WTC11 (cell line): ENCODE results near the gene BABAM2.

Experiments
- ATF2 ChIP-seq: sonication (generic); formaldehyde crosslinking; IDR thresholded peaks from 2 replicates; pipeline ENCODE4 v1.8.1; 2022; ENCODE audit warnings: low read depth, missing genetic modification reagents, borderline replicate concordance
- CTCF ChIP-seq: fragments of 200-600 bp; IDR thresholded peaks from 2 replicates; pipeline ENCODE4 v1.8.0; 2022; ENCODE audit warnings: antibody characterized with exemption
- KAT7 ChIP-seq: sonication (generic); formaldehyde crosslinking; IDR thresholded peaks from 2 replicates; pipeline ENCODE4 v1.8.1; 2023; ENCODE audit warnings: missing genetic modification reagents, mild to moderate bottlenecking, borderline replicate concordance
- NR1H2 ChIP-seq: sonication (generic); formaldehyde crosslinking; IDR thresholded peaks from 2 replicates; pipeline ENCODE4 v1.9.0; 2021; ENCODE audit warnings: mild to moderate bottlenecking, moderate library complexity, missing genetic modification reagents
- STAT6 ChIP-seq: sonication (generic); formaldehyde crosslinking; conservative IDR thresholded peaks from 2 replicates; pipeline ENCODE4 v1.8.1; 2023; ENCODE audit warnings: mild to moderate bottlenecking, low read depth, missing genetic modification reagents, moderate library complexity
- TP53 ChIP-seq: sonication (generic); formaldehyde crosslinking; IDR thresholded peaks from 2 replicates; pipeline ENCODE4 v1.8.1; 2023; ENCODE audit warnings: mild to moderate bottlenecking, missing genetic modification reagents
- TF ChIP-seq, protein P1 (sequence below): sonication (generic); formaldehyde crosslinking; IDR thresholded peaks from 2 replicates; pipeline ENCODE4 v1.8.1; 2022; ENCODE audit warnings: mild to moderate bottlenecking, missing genetic modification reagents, moderate library complexity, borderline replicate concordance
- TF ChIP-seq, protein P2 (sequence below): fragments of 250-450 bp; sonication (Bioruptor Pico); IDR thresholded peaks from 2 replicates; pipeline ENCODE4 v1.9.0; 2021; ENCODE audit warnings: mild to moderate bottlenecking, borderline replicate concordance

DNA sequence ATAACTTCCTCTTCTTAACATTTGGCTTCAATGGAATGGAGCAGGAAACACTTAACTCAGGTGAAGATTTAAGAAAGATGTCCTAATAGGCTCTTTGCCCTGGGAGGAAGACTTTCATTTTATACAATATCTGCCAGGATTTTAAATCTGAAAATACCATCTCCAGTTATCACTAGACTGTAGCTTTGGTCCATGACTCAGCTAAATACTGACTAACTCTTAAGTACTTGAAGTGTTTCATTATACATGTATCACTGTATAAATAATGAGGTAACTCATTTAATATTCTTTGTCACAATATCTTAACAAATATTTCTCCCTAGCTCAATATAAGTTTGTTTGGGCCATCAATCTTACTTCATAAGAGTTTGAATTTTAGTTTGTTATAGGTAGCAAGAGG, 35.1 kb upstream of the BABAM2 start:
- TF ChIP-seq, protein P1, sequence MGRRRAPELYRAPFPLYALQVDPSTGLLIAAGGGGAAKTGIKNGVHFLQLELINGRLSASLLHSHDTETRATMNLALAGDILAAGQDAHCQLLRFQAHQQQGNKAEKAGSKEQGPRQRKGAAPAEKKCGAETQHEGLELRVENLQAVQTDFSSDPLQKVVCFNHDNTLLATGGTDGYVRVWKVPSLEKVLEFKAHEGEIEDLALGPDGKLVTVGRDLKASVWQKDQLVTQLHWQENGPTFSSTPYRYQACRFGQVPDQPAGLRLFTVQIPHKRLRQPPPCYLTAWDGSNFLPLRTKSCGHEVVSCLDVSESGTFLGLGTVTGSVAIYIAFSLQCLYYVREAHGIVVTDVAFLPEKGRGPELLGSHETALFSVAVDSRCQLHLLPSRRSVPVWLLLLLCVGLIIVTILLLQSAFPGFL (CRISPR knock-in tag) = no peak
- TF ChIP-seq ATF2 (CRISPR knock-in tag) = no peak
- TF ChIP-seq CTCF = no peak
- TF ChIP-seq STAT6 (CRISPR knock-in tag) = no peak
- no peak for TF ChIP-seq KAT7 (CRISPR knock-in tag)
- no peak for TF ChIP-seq TP53 (CRISPR knock-in tag)
- TF ChIP-seq NR1H2 = no peak
- TF ChIP-seq, protein P2, sequence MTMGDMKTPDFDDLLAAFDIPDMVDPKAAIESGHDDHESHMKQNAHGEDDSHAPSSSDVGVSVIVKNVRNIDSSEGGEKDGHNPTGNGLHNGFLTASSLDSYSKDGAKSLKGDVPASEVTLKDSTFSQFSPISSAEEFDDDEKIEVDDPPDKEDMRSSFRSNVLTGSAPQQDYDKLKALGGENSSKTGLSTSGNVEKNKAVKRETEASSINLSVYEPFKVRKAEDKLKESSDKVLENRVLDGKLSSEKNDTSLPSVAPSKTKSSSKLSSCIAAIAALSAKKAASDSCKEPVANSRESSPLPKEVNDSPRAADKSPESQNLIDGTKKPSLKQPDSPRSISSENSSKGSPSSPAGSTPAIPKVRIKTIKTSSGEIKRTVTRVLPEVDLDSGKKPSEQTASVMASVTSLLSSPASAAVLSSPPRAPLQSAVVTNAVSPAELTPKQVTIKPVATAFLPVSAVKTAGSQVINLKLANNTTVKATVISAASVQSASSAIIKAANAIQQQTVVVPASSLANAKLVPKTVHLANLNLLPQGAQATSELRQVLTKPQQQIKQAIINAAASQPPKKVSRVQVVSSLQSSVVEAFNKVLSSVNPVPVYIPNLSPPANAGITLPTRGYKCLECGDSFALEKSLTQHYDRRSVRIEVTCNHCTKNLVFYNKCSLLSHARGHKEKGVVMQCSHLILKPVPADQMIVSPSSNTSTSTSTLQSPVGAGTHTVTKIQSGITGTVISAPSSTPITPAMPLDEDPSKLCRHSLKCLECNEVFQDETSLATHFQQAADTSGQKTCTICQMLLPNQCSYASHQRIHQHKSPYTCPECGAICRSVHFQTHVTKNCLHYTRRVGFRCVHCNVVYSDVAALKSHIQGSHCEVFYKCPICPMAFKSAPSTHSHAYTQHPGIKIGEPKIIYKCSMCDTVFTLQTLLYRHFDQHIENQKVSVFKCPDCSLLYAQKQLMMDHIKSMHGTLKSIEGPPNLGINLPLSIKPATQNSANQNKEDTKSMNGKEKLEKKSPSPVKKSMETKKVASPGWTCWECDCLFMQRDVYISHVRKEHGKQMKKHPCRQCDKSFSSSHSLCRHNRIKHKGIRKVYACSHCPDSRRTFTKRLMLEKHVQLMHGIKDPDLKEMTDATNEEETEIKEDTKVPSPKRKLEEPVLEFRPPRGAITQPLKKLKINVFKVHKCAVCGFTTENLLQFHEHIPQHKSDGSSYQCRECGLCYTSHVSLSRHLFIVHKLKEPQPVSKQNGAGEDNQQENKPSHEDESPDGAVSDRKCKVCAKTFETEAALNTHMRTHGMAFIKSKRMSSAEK = no peak
